Ectodermal cell (in vitro differentiated cells): ENCODE measurements around the gene ZDHHC11B.
"Not testable (repeated sequence)": the region's sequence is repeated elsewhere in the genome, so short reads cannot be mapped to it uniquely, and the experiment has no call there.

Source experiments
- H3K27ac ChIP-seq: 2 replicates; pipeline ENCODE4 v1.7.0; 2013; ENCODE audit warnings: mild to moderate bottlenecking, low read depth, low read length; ENCODE audit not compliant: insufficient read depth, poor library complexity, severe bottlenecking
- H3K27me3 ChIP-seq: 2 replicates; pipeline ENCODE4 v1.7.0; 2013; ENCODE audit warnings: mild to moderate bottlenecking, low read length; ENCODE audit not compliant: insufficient read depth, control insufficient read depth, poor library complexity, severe bottlenecking
- H3K36me3 ChIP-seq: one replicate; pipeline ENCODE4 v1.7.0; 2013; ENCODE audit warnings: low read length; ENCODE audit not compliant: control insufficient read depth, insufficient read depth
- H3K4me1 ChIP-seq: one replicate; pipeline ENCODE4 v1.7.0; 2013; ENCODE audit warnings: low read length; ENCODE audit not compliant: control insufficient read depth, insufficient read depth
- H3K4me3 ChIP-seq: 2 replicates; pipeline ENCODE4 v1.7.0; 2013; ENCODE audit warnings: low read depth, low read length, control low read depth; ENCODE audit not compliant: insufficient read depth
- H3K9me3 ChIP-seq: 2 replicates; pipeline ENCODE4 v1.7.0; 2013; ENCODE audit warnings: mild to moderate bottlenecking, low read length, moderate library complexity; ENCODE audit not compliant: control insufficient read depth
- WGBS, 2 experiments: methylation state at CpG; one replicate each; pipeline ENCODE4 v1.1.7; 2013; ENCODE audit warnings: missing lambda C conversion rate in 2 of 2; 5-methylcytosine and 5-hydroxymethylcytosine counted together

ZDHHC11B gene

DNA sequence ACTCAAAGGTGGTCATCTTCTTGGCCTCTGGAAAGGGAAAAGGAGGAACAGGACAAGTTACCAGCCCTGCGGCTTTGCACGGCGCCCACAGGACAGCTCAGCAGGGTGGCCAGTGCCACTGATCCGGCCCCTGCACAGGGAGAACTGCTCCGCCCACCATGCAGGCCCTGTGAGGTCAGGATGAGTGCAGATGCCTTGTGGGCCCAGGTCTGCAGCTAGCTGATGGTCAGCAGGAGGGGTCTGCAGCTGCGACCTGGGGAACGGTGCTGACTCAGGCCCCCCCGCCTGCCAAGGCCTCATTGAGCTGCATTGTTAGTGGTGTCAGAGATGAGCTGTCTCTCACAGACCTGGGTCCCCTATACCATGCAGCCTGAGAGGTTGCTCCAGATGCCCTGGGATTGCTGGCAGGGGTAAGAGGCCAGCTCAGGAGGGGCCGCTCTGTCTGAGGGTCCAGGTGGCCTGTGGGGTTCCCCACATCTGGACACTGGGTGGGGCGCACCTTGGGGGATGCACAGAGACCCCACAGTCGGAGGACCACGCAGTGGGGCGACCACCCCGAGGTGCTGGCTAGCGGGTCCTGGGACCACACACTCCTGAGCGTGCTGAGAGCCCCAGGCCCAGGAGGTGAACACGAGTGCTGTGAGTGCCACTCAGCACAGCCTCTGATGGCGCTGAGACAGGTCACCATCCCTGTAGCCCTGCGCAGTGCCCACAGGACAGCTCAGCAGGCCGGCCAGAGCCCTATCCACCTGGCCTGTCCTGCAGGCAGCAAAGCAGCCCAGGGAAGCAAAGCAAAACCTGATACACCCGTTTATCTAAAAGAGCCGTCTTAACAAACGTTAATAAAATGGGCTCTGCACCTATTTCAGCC lies 39.0 kb downstream of the ZDHHC11B start:
- not testable (repeated sequence) for H3K27ac ChIP-seq

DNA sequence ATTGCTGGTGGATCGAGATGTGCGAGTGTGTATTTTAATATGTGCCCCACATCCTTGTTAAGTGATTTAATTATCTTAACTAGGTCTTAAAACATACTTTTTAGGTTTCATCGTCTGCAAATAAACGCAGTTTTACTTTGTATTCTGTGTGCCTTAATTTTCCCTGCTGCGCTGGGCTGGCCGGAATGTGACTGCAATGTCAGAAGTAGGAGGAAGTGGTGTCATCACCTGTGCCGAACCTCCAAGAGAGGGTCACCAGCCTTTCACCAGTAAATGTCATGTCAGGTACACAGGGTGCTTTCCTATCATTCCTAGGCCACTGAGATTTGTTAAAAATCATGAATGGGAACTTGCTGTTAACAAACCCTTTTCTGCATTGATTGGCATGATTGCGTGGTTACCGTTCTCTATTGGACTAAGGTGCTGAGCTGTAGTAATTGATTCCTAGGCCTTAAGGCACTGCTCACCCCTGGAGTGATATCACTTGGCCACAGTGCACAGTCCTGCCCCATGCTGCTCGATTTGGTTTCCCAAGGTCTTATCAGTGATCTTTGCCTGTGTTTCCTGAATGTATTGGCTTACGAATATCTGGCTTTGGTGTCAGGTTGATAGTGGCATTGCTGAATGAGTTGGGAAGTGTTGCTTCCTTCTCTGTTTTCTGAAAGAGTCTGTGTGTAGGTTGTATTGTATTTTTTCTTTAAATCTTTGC lies 40.7 kb downstream of the ZDHHC11B start:
- not testable (repeated sequence) for H3K27me3 ChIP-seq, H3K36me3 ChIP-seq, H3K4me1 ChIP-seq, H3K9me3 ChIP-seq, H3K27ac ChIP-seq, H3K4me3 ChIP-seq
- WGBS, 2 experiments = 93 to 96% methylated on average over 9 to 11 of the region's 11 CpGs

More for the DNA sequence above, 39.0 kb downstream of the ZDHHC11B start:
- H3K27me3 ChIP-seq, H3K36me3 ChIP-seq, H3K9me3 ChIP-seq, H3K4me3 ChIP-seq, H3K4me1 ChIP-seq: not testable (repeated sequence)
- 90 to 92% methylated on average over 20 of the region's 23 CpGs for WGBS, 2 experiments

DNA sequence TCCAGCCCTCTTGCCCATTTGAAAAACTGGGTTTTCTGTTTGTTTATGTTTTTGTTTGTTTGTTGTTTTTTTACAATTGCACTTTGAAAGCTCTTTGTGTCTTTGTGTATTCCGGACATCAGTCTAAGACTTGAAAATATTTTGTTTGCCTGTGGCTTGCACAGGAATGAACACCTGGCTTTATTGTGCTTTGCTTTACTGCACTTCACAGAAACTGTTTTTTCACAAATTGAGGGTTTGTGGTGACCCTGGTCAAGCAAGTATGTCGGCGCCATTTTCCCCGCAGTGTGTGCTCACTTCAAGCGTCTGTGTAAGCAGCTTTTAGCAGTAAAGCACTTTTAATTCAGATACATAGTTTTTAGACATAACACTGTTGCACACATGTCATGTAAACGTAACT lies 42.3 kb downstream of the ZDHHC11B start:
- H3K4me3 ChIP-seq, H3K27ac ChIP-seq, H3K4me1 ChIP-seq, H3K27me3 ChIP-seq, H3K36me3 ChIP-seq, H3K9me3 ChIP-seq: not testable (repeated sequence)
- 92% methylated on average over 6 of the region's 6 CpGs for WGBS, 2 experiments

DNA sequence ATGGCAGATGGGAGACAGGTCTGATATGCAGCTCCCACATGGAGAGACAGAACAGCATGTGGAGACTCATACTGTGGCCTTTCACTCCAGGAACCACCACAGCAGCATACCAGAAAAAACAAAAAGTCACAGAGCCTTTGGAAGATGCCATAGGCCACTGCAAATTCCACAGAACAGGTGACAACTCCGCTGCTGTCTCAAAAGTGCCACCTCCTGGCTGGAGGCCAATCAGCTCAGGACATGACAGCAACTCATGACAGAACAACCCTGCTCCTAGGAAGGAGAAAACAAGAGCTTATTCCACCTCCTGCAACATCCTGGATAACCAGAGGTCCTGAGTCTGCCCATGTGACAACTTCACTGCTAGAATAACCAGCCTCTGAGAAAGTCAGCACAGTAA lies 50.4 kb downstream of the ZDHHC11B start:
- no CpG with 5 or more reads among the region's 1 CpG for whole genome bisulfite sequencing, 2 experiments
- H3K36me3 ChIP-seq, H3K4me1 ChIP-seq, H3K27ac ChIP-seq, H3K27me3 ChIP-seq, H3K9me3 ChIP-seq, H3K4me3 ChIP-seq: not testable (repeated sequence)

DNA sequence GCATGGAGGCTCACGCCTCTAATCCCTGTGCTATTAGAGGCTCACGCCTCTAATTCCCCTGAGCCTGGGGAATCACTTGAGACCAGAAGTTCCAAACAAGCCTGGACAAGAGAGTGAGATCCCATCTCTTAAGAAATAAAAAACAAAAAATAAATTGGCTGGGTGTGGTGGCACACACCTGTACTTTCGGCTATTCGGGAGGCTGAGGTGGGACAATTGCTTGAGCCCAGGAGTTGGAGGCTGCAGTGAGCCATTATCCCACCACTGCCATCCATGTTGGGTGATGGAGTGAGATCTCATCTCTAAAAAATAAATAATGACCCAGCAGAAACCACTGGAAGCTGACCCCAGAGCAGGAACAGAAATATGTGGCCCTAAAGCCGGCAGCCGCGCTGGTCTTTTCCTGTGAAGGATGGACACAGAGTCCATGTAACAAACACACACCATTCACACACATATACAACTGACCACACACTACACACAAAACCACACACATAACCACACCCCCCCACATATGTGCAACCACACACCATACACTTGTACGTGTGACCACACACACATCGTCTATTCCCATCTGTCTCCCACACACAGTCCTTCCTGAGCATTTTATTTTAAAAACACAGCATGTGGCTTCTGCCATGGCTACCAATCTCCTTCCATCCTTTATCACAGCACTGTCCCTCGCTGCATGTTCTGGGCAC lies 51.6 kb downstream of the ZDHHC11B start:
- H3K36me3 ChIP-seq, H3K27ac ChIP-seq, H3K9me3 ChIP-seq, H3K4me3 ChIP-seq, H3K4me1 ChIP-seq, H3K27me3 ChIP-seq: not testable (repeated sequence)
- WGBS, 2 experiments = 84 to 89% methylated on average over 10 of the region's 10 CpGs

DNA sequence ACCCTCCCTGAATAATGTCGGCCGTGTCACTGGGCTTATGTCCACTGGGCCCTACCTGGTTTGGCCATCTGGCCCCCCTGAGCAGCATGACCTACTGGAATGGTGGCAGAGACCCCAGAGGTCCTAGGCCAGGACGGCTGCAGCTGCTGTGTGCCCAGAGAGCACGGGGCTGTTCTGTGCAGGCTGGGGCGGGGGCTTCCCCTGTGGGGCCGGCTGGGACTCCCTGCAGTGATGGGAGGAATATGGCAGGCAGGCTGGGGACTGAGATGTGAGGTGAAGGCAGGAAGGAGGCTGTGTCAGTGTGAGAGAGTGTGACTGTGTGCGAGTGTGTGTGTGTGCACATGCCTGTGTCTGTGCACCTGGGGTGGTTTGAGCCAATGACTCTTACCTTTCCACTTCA lies 55.3 kb downstream of the ZDHHC11B start:
- not testable (repeated sequence) for H3K27ac ChIP-seq, H3K4me3 ChIP-seq, H3K4me1 ChIP-seq, H3K36me3 ChIP-seq, H3K9me3 ChIP-seq, H3K27me3 ChIP-seq
- WGBS, 2 experiments = 94 to 100% methylated on average over 1 to 2 of the region's 7 CpGs

DNA sequence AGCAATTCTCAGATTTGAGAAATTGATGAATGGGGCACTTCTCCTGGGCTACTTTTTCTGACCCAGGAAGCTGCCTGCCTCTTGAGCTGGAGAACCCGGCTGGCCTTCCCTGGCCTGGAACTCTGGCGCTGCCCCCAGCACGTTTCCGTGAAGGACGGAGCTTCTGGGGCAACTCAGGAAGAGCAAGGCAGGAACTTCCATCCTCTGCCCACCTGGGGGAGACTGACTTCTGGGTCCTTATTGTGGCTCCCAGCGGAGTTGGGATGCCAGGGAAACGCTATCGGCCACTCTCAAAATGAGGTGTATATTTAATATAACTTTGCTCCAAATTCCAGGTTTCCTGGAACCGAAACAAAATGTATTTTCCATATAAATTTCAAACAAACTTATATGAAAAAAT lies 57.4 kb downstream of the ZDHHC11B start:
- H3K36me3 ChIP-seq, H3K9me3 ChIP-seq, H3K27ac ChIP-seq, H3K4me1 ChIP-seq, H3K27me3 ChIP-seq, H3K4me3 ChIP-seq: not testable (repeated sequence)
- WGBS, 2 experiments = no CpG with 5 or more reads among the region's 9 CpGs

DNA sequence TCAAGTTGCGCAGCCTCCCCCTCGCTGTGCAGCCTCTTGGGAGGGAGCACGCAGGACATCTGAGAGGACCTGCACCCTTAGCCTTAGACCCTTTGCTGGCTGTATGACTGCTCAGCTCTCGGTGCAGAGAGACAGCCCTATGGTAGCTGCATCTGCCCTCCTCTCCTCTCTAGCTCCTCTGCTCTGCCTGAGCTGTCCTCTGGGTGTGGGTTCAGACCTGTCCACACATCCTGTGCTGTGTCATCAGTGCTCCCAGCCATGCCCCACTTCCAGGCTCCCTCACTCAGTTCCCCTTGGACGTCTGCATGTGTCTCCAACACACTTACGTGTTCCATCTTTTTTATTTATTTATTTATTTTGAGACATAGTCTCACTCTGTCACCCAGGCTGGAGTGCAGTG lies 60.7 kb downstream of the ZDHHC11B start:
- not testable (repeated sequence) for H3K9me3 ChIP-seq, H3K4me1 ChIP-seq, H3K27ac ChIP-seq, H3K36me3 ChIP-seq, H3K4me3 ChIP-seq, H3K27me3 ChIP-seq
- 68 to 90% methylated on average over 2 of the region's 6 CpGs for WGBS, 2 experiments

DNA sequence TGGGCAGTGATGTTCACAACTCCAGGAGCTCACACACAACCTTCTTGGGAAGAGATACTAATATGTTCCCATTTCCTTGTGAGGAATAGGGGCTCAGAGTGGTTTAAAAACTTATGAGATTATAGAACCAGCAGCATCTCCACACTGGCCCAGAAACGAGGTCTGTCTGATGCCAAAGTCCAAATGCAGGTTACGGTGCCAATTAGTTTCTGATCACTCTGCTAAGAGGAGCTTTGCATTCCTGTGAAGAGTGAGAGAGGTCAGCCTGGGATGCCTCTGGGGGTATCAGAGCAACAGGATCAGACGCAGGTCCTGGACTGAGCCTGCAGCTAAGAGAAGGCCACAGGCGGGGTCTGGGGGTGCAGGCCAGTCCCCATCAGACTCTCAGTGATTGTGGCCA lies 61.2 kb downstream of the ZDHHC11B start:
- H3K4me1 ChIP-seq, H3K27ac ChIP-seq, H3K9me3 ChIP-seq, H3K36me3 ChIP-seq, H3K4me3 ChIP-seq, H3K27me3 ChIP-seq: not testable (repeated sequence)
- no CpG with 5 or more reads among the region's 4 CpGs for WGBS, 2 experiments

DNA sequence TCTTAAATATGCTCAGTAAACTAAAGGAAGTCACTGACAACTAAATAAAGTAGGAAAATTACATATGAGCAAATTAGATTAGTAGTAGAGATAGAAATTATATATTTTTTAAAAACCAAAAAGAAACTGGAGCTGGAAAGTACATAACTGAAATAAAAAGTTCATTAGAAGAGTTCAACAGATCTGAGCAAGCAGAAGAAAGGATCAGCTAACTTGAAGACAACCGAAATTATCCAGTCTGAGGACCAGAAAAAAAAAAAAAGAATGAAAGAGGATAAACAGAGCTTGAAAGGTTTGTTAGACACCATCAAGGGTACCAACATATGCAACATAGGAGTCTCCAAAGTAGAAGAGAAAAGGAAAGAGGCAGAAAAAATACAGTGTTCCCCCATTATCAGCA lies 65.2 kb downstream of the ZDHHC11B start:
- H3K4me3 ChIP-seq, H3K36me3 ChIP-seq, H3K27ac ChIP-seq, H3K9me3 ChIP-seq, H3K4me1 ChIP-seq, H3K27me3 ChIP-seq: not testable (repeated sequence)
- 84 to 93% methylated on average over 1 of the region's 1 CpG for WGBS, 2 experiments
